ENCODE measurements around the gene TAB2.

Gene TAB2

GRCh38 chr6:149286905-149287304 is 30.6 kb upstream of the TAB2 start:
- Histone ChIP-seq H3K36me3 (no peaks in the 10 kb centered on the region), H3K9me3 (no peaks in the 10 kb centered on the region), H3K4me3 (ENCODE audit: low read depth, low read length) (no peak overlapping the region), H3K27me3 (no peaks in the 10 kb centered on the region), H3K4me1 (no peaks in the 10 kb centered on the region)
- TF ChIP-seq CTCF (IDR thresholded peaks at IDR 0.05; ENCODE audit: low read depth, low read length) = no peak
- DNase-seq = no peak

- no peaks in the 10 kb centered on the region for H3K4me1 ChIP-seq
- no peak for TF ChIP-seq CTCF (IDR thresholded peaks at IDR 0.05; ENCODE audit: low read depth, low read length)
- no peak overlapping the region for H3K4me3 ChIP-seq (ENCODE audit: low read depth, low read length)
- H3K9me3 ChIP-seq = no peaks in the 10 kb centered on the region
- H3K36me3 ChIP-seq = no peaks in the 10 kb centered on the region
- H3K27me3 ChIP-seq = no peaks in the 10 kb centered on the region
- no peak for DNase-seq
These were observed 28.2 kb upstream of the TAB2 start for GRCh38 chr6:149289192-149289781.

- TF ChIP-seq CTCF (IDR thresholded peaks at IDR 0.05; ENCODE audit: low read depth, low read length) = no peak
- Histone ChIP-seq H3K4me3 (ENCODE audit: low read depth, low read length) (no peak overlapping the region), H3K36me3 (no peaks in the 10 kb centered on the region), H3K9me3 (no peaks in the 10 kb centered on the region), H3K27me3 (no peaks in the 10 kb centered on the region), H3K4me1 (no peaks in the 10 kb centered on the region)
- DNase-seq = no peak
These were observed 27.5 kb upstream of the TAB2 start for GRCh38 chr6:149289966-149290365.

GRCh38 chr6:149293244-149293643 is 24.3 kb upstream of the TAB2 start:
- Histone ChIP-seq H3K4me1 (no peaks in the 10 kb centered on the region), H3K9me3 (no peaks in the 10 kb centered on the region), H3K4me3 (ENCODE audit: low read depth, low read length) (no peak overlapping the region), H3K27me3 (no peaks in the 10 kb centered on the region), H3K36me3 (no peaks in the 10 kb centered on the region)
- no peak for TF ChIP-seq CTCF (IDR thresholded peaks at IDR 0.05; ENCODE audit: low read depth, low read length)
- no peak for DNase-seq

- H3K36me3 ChIP-seq = no peaks in the 10 kb centered on the region
- no peak overlapping the region for H3K4me3 ChIP-seq (ENCODE audit: low read depth, low read length)
- DNase-seq = no peak
- no peaks in the 10 kb centered on the region for H3K4me1 ChIP-seq
- no peaks in the 10 kb centered on the region for H3K27me3 ChIP-seq
- no peaks in the 10 kb centered on the region for H3K9me3 ChIP-seq
- TF ChIP-seq CTCF (IDR thresholded peaks at IDR 0.05; ENCODE audit: low read depth, low read length) = no peak
These were observed 16.9 kb upstream of the TAB2 start for GRCh38 chr6:149300563-149300962.

- no peak for TF ChIP-seq CTCF (IDR thresholded peaks at IDR 0.05; ENCODE audit: low read depth, low read length)
- Histone ChIP-seq H3K4me1 (no peaks in the 10 kb centered on the region), H3K27me3 (no peaks in the 10 kb centered on the region), H3K9me3 (no peaks in the 10 kb centered on the region), H3K4me3 (ENCODE audit: low read depth, low read length) (no peak overlapping the region), H3K36me3 (no peaks in the 10 kb centered on the region)
- no peak for DNase-seq
These were observed 14.8 kb upstream of the TAB2 start for GRCh38 chr6:149302723-149303122.

All from BE2C (cell line).